ENCODE data around the gene CDK5. TPM values are rescaled to one million over a fixed set of nuclear protein-coding genes. Genes with fewer than 3 reads are reported as not detected.

The CDK5 gene
- total and polyA plus RNA-seq, 10 of the 15 experiments (the other 5 are each of a cell fraction or from before 2014, with no cell fraction given), result 1.5 to 33.4 (median 21.6) TPM

DNA sequence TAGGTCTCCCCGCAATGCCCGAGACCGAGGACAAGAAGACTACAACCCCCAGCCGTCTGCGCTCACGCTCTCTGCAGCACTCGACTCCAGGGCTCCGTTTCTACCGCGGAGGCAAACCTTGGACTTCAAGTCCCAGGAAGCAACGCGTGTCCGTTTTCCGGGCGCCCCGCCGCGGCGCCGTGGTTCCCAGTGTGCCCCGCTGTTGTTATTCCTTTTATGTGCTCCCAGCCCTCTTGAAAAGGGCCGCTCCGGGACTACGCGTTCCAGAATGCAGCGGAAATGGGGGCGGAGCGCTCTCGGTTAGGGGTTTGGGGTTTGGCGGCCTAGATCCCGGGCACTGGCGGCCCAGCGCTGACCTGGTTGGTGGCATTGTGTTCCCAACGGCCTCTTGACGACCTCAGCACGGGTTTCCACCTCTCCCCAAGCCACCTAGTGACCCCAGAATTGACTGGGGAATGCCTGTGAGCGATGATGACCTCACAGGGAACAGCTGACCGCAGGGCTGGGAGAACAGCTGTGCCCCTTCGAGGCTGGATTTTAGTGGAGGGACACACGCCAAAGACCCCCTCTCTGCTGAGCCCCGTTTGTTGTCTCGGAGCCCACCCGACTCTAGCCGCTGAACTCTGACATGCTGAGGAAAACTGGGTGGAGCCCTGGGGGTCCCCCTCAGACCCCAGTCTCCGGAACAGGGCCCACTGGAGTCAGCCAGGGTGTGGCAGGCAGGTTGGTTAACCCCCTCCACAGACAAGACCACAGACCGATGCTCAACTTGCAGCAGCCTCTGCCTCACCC, 488 bp upstream of the CDK5 start (continued):
- TF ChIP-seq, protein P1, sequence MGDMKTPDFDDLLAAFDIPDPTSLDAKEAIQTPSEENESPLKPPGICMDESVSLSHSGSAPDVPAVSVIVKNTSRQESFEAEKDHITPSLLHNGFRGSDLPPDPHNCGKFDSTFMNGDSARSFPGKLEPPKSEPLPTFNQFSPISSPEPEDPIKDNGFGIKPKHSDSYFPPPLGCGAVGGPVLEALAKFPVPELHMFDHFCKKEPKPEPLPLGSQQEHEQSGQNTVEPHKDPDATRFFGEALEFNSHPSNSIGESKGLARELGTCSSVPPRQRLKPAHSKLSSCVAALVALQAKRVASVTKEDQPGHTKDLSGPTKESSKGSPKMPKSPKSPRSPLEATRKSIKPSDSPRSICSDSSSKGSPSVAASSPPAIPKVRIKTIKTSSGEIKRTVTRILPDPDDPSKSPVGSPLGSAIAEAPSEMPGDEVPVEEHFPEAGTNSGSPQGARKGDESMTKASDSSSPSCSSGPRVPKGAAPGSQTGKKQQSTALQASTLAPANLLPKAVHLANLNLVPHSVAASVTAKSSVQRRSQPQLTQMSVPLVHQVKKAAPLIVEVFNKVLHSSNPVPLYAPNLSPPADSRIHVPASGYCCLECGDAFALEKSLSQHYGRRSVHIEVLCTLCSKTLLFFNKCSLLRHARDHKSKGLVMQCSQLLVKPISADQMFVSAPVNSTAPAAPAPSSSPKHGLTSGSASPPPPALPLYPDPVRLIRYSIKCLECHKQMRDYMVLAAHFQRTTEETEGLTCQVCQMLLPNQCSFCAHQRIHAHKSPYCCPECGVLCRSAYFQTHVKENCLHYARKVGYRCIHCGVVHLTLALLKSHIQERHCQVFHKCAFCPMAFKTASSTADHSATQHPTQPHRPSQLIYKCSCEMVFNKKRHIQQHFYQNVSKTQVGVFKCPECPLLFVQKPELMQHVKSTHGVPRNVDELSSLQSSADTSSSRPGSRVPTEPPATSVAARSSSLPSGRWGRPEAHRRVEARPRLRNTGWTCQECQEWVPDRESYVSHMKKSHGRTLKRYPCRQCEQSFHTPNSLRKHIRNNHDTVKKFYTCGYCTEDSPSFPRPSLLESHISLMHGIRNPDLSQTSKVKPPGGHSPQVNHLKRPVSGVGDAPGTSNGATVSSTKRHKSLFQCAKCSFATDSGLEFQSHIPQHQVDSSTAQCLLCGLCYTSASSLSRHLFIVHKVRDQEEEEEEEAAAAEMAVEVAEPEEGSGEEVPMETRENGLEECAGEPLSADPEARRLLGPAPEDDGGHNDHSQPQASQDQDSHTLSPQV (IDR thresholded peaks at IDR 0.05), result no peak
- TF ChIP-seq RCOR1 (conservative IDR thresholded peaks at IDR 0.05; ENCODE audit: low read depth, low read length) (no peak), STAT1 (conservative IDR thresholded peaks at IDR 0.05) (no peak), IKZF2 (IDR thresholded peaks at IDR 0.05) (peak; percentile 78 to 79; a peak in 3 of 4 replicates), CEBPB (IDR thresholded peaks at IDR 0.05; ENCODE audit: borderline replicate concordance in 1 of 2, low read depth in 2 of 2, low read length in 2 of 2) (no peak), SREBF1 (IDR thresholded peaks at IDR 0.05; ENCODE audit: low read length) (peak; percentile 82; the same call in 1 of the 2 replicates), SMAD1 (IDR thresholded peaks at IDR 0.05; ENCODE audit: low read depth, partially characterized antibody) (no peak), NFYA (IDR thresholded peaks at IDR 0.05; ENCODE audit: borderline replicate concordance, low read depth, low read length) (no peak), TCF12 (IDR thresholded peaks at IDR 0.05; ENCODE audit: low read depth, low read length) (no peak), SUZ12 (IDR thresholded peaks at IDR 0.05; ENCODE audit: unreplicated experiment) (no peak)
- TF ChIP-seq, protein P2, sequence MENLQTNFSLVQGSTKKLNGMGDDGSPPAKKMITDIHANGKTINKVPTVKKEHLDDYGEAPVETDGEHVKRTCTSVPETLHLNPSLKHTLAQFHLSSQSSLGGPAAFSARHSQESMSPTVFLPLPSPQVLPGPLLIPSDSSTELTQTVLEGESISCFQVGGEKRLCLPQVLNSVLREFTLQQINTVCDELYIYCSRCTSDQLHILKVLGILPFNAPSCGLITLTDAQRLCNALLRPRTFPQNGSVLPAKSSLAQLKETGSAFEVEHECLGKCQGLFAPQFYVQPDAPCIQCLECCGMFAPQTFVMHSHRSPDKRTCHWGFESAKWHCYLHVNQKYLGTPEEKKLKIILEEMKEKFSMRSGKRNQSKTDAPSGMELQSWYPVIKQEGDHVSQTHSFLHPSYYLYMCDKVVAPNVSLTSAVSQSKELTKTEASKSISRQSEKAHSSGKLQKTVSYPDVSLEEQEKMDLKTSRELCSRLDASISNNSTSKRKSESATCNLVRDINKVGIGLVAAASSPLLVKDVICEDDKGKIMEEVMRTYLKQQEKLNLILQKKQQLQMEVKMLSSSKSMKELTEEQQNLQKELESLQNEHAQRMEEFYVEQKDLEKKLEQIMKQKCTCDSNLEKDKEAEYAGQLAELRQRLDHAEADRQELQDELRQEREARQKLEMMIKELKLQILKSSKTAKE (IDR thresholded peaks at IDR 0.05; ENCODE audit: low read depth, poor library complexity, severe bottlenecking), result no peak
- TF ChIP-seq, protein P3, sequence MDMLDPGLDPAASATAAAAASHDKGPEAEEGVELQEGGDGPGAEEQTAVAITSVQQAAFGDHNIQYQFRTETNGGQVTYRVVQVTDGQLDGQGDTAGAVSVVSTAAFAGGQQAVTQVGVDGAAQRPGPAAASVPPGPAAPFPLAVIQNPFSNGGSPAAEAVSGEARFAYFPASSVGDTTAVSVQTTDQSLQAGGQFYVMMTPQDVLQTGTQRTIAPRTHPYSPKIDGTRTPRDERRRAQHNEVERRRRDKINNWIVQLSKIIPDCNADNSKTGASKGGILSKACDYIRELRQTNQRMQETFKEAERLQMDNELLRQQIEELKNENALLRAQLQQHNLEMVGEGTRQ (IDR thresholded peaks at IDR 0.05; ENCODE audit: borderline replicate concordance, low read depth, low read length), result no peak
- TF ChIP-seq, protein P4, sequence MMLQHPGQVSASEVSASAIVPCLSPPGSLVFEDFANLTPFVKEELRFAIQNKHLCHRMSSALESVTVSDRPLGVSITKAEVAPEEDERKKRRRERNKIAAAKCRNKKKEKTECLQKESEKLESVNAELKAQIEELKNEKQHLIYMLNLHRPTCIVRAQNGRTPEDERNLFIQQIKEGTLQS (IDR thresholded peaks at IDR 0.05; ENCODE audit: borderline replicate concordance, extremely low read depth, low read depth, low read length), result no peak
- TF ChIP-seq, protein P5, sequence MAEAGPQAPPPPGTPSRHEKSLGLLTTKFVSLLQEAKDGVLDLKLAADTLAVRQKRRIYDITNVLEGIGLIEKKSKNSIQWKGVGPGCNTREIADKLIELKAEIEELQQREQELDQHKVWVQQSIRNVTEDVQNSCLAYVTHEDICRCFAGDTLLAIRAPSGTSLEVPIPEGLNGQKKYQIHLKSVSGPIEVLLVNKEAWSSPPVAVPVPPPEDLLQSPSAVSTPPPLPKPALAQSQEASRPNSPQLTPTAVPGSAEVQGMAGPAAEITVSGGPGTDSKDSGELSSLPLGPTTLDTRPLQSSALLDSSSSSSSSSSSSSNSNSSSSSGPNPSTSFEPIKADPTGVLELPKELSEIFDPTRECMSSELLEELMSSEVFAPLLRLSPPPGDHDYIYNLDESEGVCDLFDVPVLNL (IDR thresholded peaks at IDR 0.05; ENCODE audit: low read depth, low read length), result 0 out of 2 replicates have a peak, but pooled peaks have one; percentile 26
- TF ChIP-seq, protein P6, sequence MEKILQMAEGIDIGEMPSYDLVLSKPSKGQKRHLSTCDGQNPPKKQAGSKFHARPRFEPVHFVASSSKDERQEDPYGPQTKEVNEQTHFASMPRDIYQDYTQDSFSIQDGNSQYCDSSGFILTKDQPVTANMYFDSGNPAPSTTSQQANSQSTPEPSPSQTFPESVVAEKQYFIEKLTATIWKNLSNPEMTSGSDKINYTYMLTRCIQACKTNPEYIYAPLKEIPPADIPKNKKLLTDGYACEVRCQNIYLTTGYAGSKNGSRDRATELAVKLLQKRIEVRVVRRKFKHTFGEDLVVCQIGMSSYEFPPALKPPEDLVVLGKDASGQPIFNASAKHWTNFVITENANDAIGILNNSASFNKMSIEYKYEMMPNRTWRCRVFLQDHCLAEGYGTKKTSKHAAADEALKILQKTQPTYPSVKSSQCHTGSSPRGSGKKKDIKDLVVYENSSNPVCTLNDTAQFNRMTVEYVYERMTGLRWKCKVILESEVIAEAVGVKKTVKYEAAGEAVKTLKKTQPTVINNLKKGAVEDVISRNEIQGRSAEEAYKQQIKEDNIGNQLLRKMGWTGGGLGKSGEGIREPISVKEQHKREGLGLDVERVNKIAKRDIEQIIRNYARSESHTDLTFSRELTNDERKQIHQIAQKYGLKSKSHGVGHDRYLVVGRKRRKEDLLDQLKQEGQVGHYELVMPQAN (conservative IDR thresholded peaks at IDR 0.05), result 0 out of 2 replicates have a peak, but pooled peaks have one; percentile 40
